ENCODE results near the gene SORL1.

Gene SORL1

DNA sequence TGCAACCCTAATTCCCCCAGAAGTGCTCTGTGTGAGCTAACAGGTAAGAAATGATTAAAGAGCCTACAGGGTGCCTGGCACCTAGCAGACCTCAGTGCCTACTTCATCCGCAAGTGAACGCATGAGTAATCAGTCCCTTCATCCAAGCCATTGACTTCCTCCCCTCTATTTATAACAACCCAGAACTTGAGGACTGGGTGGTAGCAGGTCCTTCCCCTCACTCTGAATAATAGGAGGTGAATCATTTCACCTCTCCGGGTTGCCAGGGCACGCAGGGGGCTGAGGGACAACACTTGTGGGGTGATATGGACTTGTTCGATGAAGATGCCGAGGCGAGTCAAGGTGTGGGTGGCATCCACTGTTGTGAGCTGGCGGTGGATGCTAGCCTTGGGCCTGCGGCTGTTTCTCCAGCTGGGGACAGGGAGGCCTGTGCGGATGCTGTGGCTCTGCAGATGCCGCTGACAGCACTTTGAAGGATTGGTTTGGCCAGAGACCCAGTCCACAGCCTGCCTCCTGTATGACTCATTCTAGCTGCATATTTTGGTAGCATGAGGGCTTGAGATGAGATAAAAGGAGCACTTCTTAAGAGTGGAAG is 12.3 kb downstream of the SORL1 start:
- Histone ChIP-seq H3K9me2 (replicated peaks; ENCODE audit: low read depth, low read length) (no peaks in the 10 kb centered on the region), H3F3A (ENCODE audit: low read depth) (no peaks in the 10 kb centered on the region), H3K4me3 (ENCODE audit: low read length, poor library complexity, severe bottlenecking) (no peak overlapping the region), H4K20me1 (ENCODE audit: insufficient read depth, low read length, poor library complexity, severe bottlenecking) (peaks cover 39% of the 10 kb centered on the region), H3K27me3 (ENCODE audit: insufficient read depth, low read length, poor library complexity, severe bottlenecking) (no peaks in the 10 kb centered on the region), H3K79me2 (ENCODE audit: insufficient read depth, low read length) (peaks cover 100% of the 10 kb centered on the region), H2AFZ (ENCODE audit: low read length) (no peak overlapping the region), H3K9ac (ENCODE audit: low read depth, low read length, poor library complexity, severe bottlenecking) (no peak overlapping the region), H3K36me3 (ENCODE audit: insufficient read depth, low read length) (no peaks in the 10 kb centered on the region), H3K4me1 (ENCODE audit: insufficient read depth, low read length, poor library complexity, severe bottlenecking) (peaks cover 63% of the 10 kb centered on the region), H3K9me3 (ENCODE audit: insufficient read depth, low read depth, low read length) (no peaks in the 10 kb centered on the region), H3K4me2 (ENCODE audit: low read depth, low read length, poor library complexity, severe bottlenecking) (peak overlapping the region; percentile 46)
- TF ChIP-seq EZH2phosphoT487 (IDR thresholded peaks at IDR 0.05; ENCODE audit: borderline replicate concordance): no peak
- TF ChIP-seq, protein P1, sequence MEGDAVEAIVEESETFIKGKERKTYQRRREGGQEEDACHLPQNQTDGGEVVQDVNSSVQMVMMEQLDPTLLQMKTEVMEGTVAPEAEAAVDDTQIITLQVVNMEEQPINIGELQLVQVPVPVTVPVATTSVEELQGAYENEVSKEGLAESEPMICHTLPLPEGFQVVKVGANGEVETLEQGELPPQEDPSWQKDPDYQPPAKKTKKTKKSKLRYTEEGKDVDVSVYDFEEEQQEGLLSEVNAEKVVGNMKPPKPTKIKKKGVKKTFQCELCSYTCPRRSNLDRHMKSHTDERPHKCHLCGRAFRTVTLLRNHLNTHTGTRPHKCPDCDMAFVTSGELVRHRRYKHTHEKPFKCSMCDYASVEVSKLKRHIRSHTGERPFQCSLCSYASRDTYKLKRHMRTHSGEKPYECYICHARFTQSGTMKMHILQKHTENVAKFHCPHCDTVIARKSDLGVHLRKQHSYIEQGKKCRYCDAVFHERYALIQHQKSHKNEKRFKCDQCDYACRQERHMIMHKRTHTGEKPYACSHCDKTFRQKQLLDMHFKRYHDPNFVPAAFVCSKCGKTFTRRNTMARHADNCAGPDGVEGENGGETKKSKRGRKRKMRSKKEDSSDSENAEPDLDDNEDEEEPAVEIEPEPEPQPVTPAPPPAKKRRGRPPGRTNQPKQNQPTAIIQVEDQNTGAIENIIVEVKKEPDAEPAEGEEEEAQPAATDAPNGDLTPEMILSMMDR (conservative IDR thresholded peaks at IDR 0.05; ENCODE audit: low read length): no peak

DNA sequence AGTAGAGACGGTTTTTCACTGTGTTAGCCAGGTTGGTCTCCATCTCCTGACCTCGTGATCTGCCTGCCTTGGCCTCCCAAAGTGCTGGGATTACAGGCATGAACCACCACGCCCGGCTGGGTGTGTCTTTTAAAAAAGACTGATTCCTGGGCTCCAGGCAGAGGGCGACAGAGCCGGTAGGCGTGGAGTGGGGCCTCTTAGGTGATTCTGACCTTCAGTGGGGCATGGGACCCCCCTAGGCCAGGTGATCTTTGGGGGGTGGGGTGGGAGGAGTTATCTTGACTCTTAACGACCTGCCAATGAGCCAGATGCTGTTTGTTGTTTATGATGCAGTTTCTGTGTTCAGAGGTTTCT is 13.6 kb downstream of the SORL1 start:
- no peak overlapping the region for H3K4me3 ChIP-seq (ENCODE audit: low read length, poor library complexity, severe bottlenecking)
- peaks cover 12% of the 10 kb centered on the region; the same call in 1 of the 2 replicates for H3K36me3 ChIP-seq (ENCODE audit: insufficient read depth, low read length)
- H3K9me3 ChIP-seq (ENCODE audit: insufficient read depth, low read depth, low read length): no peaks in the 10 kb centered on the region
- no peaks in the 10 kb centered on the region for H3K9me2 ChIP-seq (replicated peaks; ENCODE audit: low read depth, low read length)
- H3K4me2 ChIP-seq (ENCODE audit: low read depth, low read length, poor library complexity, severe bottlenecking): peak overlapping the region; percentile 53
- H2AFZ ChIP-seq (ENCODE audit: low read length): no peak overlapping the region
- peaks cover 99% of the 10 kb centered on the region for H3K79me2 ChIP-seq (ENCODE audit: insufficient read depth, low read length)
- H3F3A ChIP-seq (ENCODE audit: low read depth): no peaks in the 10 kb centered on the region
- no peaks in the 10 kb centered on the region for H3K27me3 ChIP-seq (ENCODE audit: insufficient read depth, low read length, poor library complexity, severe bottlenecking)
- no peak overlapping the region for H3K9ac ChIP-seq (ENCODE audit: low read depth, low read length, poor library complexity, severe bottlenecking)
- H4K20me1 ChIP-seq (ENCODE audit: insufficient read depth, low read length, poor library complexity, severe bottlenecking): peaks cover 32% of the 10 kb centered on the region
- TF ChIP-seq, protein P1 (conservative IDR thresholded peaks at IDR 0.05; ENCODE audit: low read length): no peak
- no peak for TF ChIP-seq EZH2phosphoT487 (IDR thresholded peaks at IDR 0.05; ENCODE audit: borderline replicate concordance)
- H3K4me1 ChIP-seq (ENCODE audit: insufficient read depth, low read length, poor library complexity, severe bottlenecking): peaks cover 57% of the 10 kb centered on the region

DNA sequence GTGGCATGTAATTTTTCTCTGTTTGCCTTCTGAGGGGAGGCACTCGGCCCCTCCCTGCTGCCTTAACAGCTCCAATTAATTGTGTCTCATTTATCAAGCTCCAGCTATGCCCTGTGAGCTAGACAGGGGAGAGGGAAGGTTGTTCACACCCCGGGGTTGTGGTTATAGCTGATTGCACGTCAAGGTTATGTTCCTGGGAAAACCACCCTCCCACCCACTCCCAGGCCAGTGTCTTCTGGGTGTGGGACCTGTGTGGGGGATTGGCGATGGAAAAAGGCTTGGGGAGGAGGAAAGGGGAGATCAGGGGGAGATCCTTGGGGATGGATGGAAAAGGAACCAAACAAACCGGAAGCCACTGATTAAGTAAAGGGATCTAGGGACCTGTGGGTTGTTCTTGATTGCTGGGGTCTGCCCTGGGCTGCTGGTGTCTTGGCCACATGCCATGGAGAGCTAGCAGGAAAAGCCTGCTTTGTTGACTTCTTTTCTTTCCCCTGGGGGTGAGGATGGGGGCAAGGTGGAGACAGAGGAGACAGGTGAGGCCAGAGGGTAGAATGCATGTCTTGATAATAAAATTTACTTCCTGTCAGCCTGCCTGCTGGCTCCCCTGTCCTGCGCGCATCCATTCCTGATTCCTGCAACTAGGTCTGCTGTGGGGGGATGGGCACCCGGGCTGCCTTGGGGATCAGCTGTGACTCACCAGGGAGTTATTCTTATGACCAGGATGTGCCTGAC is 14.1 kb downstream of the SORL1 start:
- Histone ChIP-seq H4K20me1 (ENCODE audit: insufficient read depth, low read length, poor library complexity, severe bottlenecking) (peaks cover 32% of the 10 kb centered on the region), H3K9me3 (ENCODE audit: insufficient read depth, low read depth, low read length) (no peaks in the 10 kb centered on the region), H2AFZ (ENCODE audit: low read length) (no peak overlapping the region), H3F3A (ENCODE audit: low read depth) (no peaks in the 10 kb centered on the region), H3K9me2 (replicated peaks; ENCODE audit: low read depth, low read length) (no peaks in the 10 kb centered on the region), H3K4me2 (ENCODE audit: low read depth, low read length, poor library complexity, severe bottlenecking) (peak overlapping the region; percentile 53), H3K36me3 (ENCODE audit: insufficient read depth, low read length) (peaks cover 17% of the 10 kb centered on the region; the same call in 1 of the 2 replicates), H3K9ac (ENCODE audit: low read depth, low read length, poor library complexity, severe bottlenecking) (peak overlapping the region; percentile 34), H3K27me3 (ENCODE audit: insufficient read depth, low read length, poor library complexity, severe bottlenecking) (no peaks in the 10 kb centered on the region), H3K79me2 (ENCODE audit: insufficient read depth, low read length) (peaks cover 99% of the 10 kb centered on the region), H3K4me1 (ENCODE audit: insufficient read depth, low read length, poor library complexity, severe bottlenecking) (peaks cover 52% of the 10 kb centered on the region), H3K4me3 (ENCODE audit: low read length, poor library complexity, severe bottlenecking) (no peak overlapping the region)
- TF ChIP-seq EZH2phosphoT487 (IDR thresholded peaks at IDR 0.05; ENCODE audit: borderline replicate concordance): no peak
- TF ChIP-seq, protein P1 (conservative IDR thresholded peaks at IDR 0.05; ENCODE audit: low read length): no peak

All from Loucy (cell line).